ENCODE data around the gene SORCS3. TPM values are rescaled to one million over a fixed set of nuclear protein-coding genes. Genes with fewer than 3 reads are reported as not detected.

Gene SORCS3
- polyA plus RNA-seq, 1 donor (not counting 4 experiments of a cell fraction or from before 2014, with no cell fraction given), result not detected

DNA sequence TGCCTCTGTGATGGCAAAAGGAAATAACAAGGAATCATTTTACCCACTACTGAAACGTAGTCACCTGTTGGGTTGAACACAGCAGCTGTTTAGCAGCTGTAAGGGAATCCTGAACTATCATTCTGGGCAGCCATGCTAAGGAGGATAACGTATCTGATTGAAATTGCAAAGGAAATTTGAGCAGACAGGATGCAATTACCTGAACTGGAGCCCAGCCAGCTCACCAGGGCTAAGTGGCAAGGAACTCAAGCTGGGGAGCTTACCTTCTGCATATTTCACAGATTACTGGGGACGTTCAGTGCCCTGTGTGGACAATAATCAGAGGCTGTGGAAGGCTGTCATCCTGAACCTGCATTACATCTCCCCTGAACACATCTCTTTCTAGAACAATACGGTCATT lies 650.5 kb downstream of the SORCS3 start:
- Histone ChIP-seq H3K79me2 (ENCODE audit: control insufficient read depth, insufficient read depth, low read length) (no peaks in the 10 kb centered on the region), H3K27ac (ENCODE audit: control insufficient read depth, insufficient read depth, low read length) (no peak overlapping the region), H3K36me3 (ENCODE audit: control insufficient read depth in 2 of 2, extremely low read depth in 1 of 2, insufficient read depth in 2 of 2, low read length in 2 of 2) (no peaks in the 10 kb centered on the region), H2AFZ (ENCODE audit: control insufficient read depth, low read length) (no peak overlapping the region), H4K20me1 (ENCODE audit: control insufficient read depth, extremely low read depth, insufficient read depth, low read length) (no peaks in the 10 kb centered on the region), H3K9me1 (ENCODE audit: control insufficient read depth, extremely low read depth, insufficient read depth, low read length) (no peaks in the 10 kb centered on the region), H3K27me3 (ENCODE audit: control insufficient read depth, extremely low read depth, insufficient read depth, low read length) (no peaks in the 10 kb centered on the region), H3K4me2 (ENCODE audit: control insufficient read depth, extremely low read depth, insufficient read depth, low read depth, low read length) (no peak overlapping the region), H3K9me3 (ENCODE audit: control insufficient read depth, low read depth, low read length) (no peaks in the 10 kb centered on the region), H3K4me3 (ENCODE audit: control insufficient read depth in 2 of 3, extremely low read depth in 1 of 3, insufficient read depth in 2 of 3, low read depth in 1 of 3, low read length in 3 of 3) (no peak overlapping the region), H3K9ac (ENCODE audit: control insufficient read depth, extremely low read depth, insufficient read depth, low read length) (no peak overlapping the region), H3K4me1 (ENCODE audit: control insufficient read depth, extremely low read depth, insufficient read depth, low read length) (no peaks in the 10 kb centered on the region)
- TF ChIP-seq, protein P1, sequence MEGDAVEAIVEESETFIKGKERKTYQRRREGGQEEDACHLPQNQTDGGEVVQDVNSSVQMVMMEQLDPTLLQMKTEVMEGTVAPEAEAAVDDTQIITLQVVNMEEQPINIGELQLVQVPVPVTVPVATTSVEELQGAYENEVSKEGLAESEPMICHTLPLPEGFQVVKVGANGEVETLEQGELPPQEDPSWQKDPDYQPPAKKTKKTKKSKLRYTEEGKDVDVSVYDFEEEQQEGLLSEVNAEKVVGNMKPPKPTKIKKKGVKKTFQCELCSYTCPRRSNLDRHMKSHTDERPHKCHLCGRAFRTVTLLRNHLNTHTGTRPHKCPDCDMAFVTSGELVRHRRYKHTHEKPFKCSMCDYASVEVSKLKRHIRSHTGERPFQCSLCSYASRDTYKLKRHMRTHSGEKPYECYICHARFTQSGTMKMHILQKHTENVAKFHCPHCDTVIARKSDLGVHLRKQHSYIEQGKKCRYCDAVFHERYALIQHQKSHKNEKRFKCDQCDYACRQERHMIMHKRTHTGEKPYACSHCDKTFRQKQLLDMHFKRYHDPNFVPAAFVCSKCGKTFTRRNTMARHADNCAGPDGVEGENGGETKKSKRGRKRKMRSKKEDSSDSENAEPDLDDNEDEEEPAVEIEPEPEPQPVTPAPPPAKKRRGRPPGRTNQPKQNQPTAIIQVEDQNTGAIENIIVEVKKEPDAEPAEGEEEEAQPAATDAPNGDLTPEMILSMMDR (optimal IDR thresholded peaks at IDR 0.05 in 1 of 3, IDR thresholded peaks at IDR 0.05 in 1 of 3, conservative IDR thresholded peaks at IDR 0.05 in 1 of 3; ENCODE audit: extremely low read depth in 1 of 3, insufficient read depth in 2 of 3, low read length in 3 of 3), result no peak
- TF ChIP-seq EZH2 (IDR thresholded peaks at IDR 0.05; ENCODE audit: low read length), result no peak
- DNase-seq (ENCODE audit: low read depth, low spot score), result no peak
- dilution Hi-C loops (cut with MboI; ENCODE audit: extremely low pct_ligation_motif_present, low sequenced_read_pairs), result no loop called here
- no peak for FAIRE-seq

- dilution Hi-C loops (cut with MboI; ENCODE audit: extremely low pct_ligation_motif_present, low sequenced_read_pairs), result no loop called here
- Histone ChIP-seq H2AFZ (ENCODE audit: control insufficient read depth, low read length) (no peak overlapping the region), H3K79me2 (ENCODE audit: control insufficient read depth, insufficient read depth, low read length) (no peaks in the 10 kb centered on the region), H3K4me1 (ENCODE audit: control insufficient read depth, extremely low read depth, insufficient read depth, low read length) (no peaks in the 10 kb centered on the region), H3K27me3 (ENCODE audit: control insufficient read depth, extremely low read depth, insufficient read depth, low read length) (no peaks in the 10 kb centered on the region), H3K9me1 (ENCODE audit: control insufficient read depth, extremely low read depth, insufficient read depth, low read length) (no peaks in the 10 kb centered on the region), H3K36me3 (ENCODE audit: control insufficient read depth in 2 of 2, extremely low read depth in 1 of 2, insufficient read depth in 2 of 2, low read length in 2 of 2) (no peaks in the 10 kb centered on the region), H3K27ac (ENCODE audit: control insufficient read depth, insufficient read depth, low read length) (no peak overlapping the region), H3K4me2 (ENCODE audit: control insufficient read depth, extremely low read depth, insufficient read depth, low read depth, low read length) (no peak overlapping the region), H3K9me3 (ENCODE audit: control insufficient read depth, low read depth, low read length) (no peaks in the 10 kb centered on the region), H4K20me1 (ENCODE audit: control insufficient read depth, extremely low read depth, insufficient read depth, low read length) (no peaks in the 10 kb centered on the region), H3K9ac (ENCODE audit: control insufficient read depth, extremely low read depth, insufficient read depth, low read length) (no peak overlapping the region), H3K4me3 (ENCODE audit: control insufficient read depth in 2 of 3, extremely low read depth in 1 of 3, insufficient read depth in 2 of 3, low read depth in 1 of 3, low read length in 3 of 3) (no peak overlapping the region)
- DNase-seq (ENCODE audit: low read depth, low spot score) (no peak), FAIRE-seq (no peak)
- no peak for TF ChIP-seq EZH2 (IDR thresholded peaks at IDR 0.05; ENCODE audit: low read length)
- TF ChIP-seq, protein P1 (optimal IDR thresholded peaks at IDR 0.05 in 1 of 3, IDR thresholded peaks at IDR 0.05 in 1 of 3, conservative IDR thresholded peaks at IDR 0.05 in 1 of 3; ENCODE audit: extremely low read depth in 1 of 3, insufficient read depth in 2 of 3, low read length in 3 of 3), result no peak
Measured at GRCh38 chr10:105292236-105292635, 651.1 kb downstream of the SORCS3 start.
